Measurements from ENCODE around the gene PTGES3.

GRCh38 chr12:56679883-56680575 is 8.1 kb downstream of the PTGES3 start:
- TF ChIP-seq POLR2AphosphoS5 (IDR thresholded peaks at IDR 0.05) (no peak), CTCF (IDR thresholded peaks at IDR 0.05) (no peak), POLR2A (IDR thresholded peaks at IDR 0.05) (no peak)

Data from sigmoid colon (tissue), 4 donors.